ENCODE results near the gene ERCC6. TPM values are rescaled to one million over a fixed set of nuclear protein-coding genes. Genes with fewer than 3 reads are reported as not detected.

The ERCC6 gene
- total RNA-seq, 6 experiments from 2014 or later: 52.5 to 97.5 (median 59.3) TPM

DNA sequence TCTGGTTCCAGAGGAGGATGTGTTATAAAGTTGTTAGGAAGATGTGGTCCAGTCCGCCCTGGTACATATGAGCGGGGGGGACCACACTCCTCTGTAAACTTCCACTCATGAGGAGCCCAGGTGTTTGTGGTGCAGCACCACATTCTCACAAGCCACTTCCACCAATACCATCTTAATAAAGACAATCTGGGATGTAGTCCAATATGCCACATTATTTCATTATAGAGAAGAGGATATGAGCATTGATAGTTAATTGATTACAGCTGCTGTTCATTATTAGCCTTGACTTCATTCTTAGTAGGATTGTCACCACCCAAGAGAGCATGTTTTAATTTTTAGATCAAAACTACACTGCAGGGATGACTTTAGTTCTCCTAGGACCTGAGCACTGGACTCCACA lies 40.5 kb downstream of the ERCC6 start:
- TF ChIP-seq, protein P1, sequence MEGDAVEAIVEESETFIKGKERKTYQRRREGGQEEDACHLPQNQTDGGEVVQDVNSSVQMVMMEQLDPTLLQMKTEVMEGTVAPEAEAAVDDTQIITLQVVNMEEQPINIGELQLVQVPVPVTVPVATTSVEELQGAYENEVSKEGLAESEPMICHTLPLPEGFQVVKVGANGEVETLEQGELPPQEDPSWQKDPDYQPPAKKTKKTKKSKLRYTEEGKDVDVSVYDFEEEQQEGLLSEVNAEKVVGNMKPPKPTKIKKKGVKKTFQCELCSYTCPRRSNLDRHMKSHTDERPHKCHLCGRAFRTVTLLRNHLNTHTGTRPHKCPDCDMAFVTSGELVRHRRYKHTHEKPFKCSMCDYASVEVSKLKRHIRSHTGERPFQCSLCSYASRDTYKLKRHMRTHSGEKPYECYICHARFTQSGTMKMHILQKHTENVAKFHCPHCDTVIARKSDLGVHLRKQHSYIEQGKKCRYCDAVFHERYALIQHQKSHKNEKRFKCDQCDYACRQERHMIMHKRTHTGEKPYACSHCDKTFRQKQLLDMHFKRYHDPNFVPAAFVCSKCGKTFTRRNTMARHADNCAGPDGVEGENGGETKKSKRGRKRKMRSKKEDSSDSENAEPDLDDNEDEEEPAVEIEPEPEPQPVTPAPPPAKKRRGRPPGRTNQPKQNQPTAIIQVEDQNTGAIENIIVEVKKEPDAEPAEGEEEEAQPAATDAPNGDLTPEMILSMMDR (IDR thresholded peaks at IDR 0.05): no peak
- Mint-ChIP-seq H3K27me3 (ENCODE audit: insufficient read depth) (no peaks in the 10 kb centered on the region), H3K4me1 (ENCODE audit: low read depth) (peaks cover 30% of the 10 kb centered on the region), H3K4me3 (no peak overlapping the region), H3K27ac (no peak overlapping the region), H3K9me3 (no peaks in the 10 kb centered on the region), H3K36me3 (ENCODE audit: low read depth) (peaks cover 29% of the 10 kb centered on the region)
- no peak for DNase-seq

DNA sequence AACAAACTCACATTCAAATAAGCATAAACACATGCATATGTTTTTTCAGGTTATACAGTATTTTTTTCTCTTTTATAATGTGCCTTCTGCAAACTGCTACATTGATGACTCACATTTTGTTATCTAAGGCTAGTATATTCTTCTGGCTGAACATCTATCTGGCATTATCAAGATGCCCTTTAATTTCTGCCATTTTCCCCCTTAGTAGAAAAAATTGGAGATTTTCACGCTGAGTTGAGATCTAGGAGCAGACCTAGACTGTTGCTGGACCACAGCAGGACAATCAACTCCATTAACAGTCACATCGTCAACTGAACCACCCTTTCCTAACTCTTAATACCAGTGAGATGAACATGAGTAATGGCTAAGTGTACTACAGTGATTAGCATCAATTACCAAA lies 41.6 kb downstream of the ERCC6 start:
- Mint-ChIP-seq H3K9me3 (no peaks in the 10 kb centered on the region), H3K4me3 (no peak overlapping the region), H3K27ac (no peak overlapping the region), H3K4me1 (ENCODE audit: low read depth) (peaks cover 29% of the 10 kb centered on the region), H3K27me3 (ENCODE audit: insufficient read depth) (no peaks in the 10 kb centered on the region), H3K36me3 (ENCODE audit: low read depth) (peaks cover 27% of the 10 kb centered on the region)
- no peak for DNase-seq
- TF ChIP-seq, protein P1 (IDR thresholded peaks at IDR 0.05): no peak

DNA sequence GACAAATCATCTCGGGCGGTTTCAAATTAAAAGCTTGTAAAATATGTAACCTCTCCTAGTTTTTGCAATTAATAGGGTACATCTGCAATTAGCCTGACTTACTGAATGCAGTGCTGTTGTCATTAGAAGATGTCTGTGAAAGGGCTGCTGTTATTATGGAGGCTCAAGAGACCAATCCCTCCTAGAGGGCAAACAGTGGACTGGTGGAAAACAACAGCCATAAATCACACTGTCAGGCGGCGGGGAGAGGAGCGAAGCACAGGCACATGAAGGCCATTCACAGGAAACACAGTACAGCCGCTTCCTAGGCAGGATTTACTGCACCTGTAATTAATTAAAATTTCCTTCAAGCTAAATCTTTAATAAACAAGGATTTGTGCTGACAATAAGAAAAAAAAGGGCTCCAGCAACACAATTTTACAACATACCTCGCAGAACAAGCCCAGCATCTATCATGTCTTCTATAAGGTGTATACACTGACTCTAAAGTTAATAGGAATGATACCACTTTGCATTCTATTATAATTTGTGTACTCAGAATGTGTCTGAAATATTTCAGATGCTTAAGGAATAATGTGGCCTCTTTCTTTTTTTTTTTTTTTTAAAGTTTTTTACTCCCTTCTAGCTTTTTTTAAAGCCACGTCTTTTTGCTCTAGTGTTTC lies 50.7 kb downstream of the ERCC6 start:
- H3K36me3 Mint-ChIP-seq (ENCODE audit: low read depth): peaks cover 33% of the 10 kb centered on the region

GRCh38 chr10:49486738-49487137 lies 52.2 kb downstream of the ERCC6 start:
- Mint-ChIP-seq H3K36me3 (ENCODE audit: low read depth) (peaks cover 36% of the 10 kb centered on the region), H3K9me3 (no peaks in the 10 kb centered on the region), H3K27ac (no peak overlapping the region), H3K4me1 (ENCODE audit: low read depth) (peaks cover 72% of the 10 kb centered on the region), H3K27me3 (ENCODE audit: insufficient read depth) (no peaks in the 10 kb centered on the region; the same call in 1 of the 2 replicates), H3K4me3 (no peak overlapping the region)
- DNase-seq: no peak
- TF ChIP-seq, protein P1 (IDR thresholded peaks at IDR 0.05): no peak

More for the DNA sequence above, 50.7 kb downstream of the ERCC6 start:
- no peaks in the 10 kb centered on the region for H3K9me3 Mint-ChIP-seq
- no peak for DNase-seq
- H3K27ac Mint-ChIP-seq: no peak overlapping the region
- H3K27me3 Mint-ChIP-seq (ENCODE audit: insufficient read depth): no peaks in the 10 kb centered on the region; the same call in 1 of the 2 replicates
- TF ChIP-seq, protein P1 (IDR thresholded peaks at IDR 0.05): no peak
- H3K4me1 Mint-ChIP-seq (ENCODE audit: low read depth): peaks cover 83% of the 10 kb centered on the region
- H3K4me3 Mint-ChIP-seq: no peak overlapping the region

DNA sequence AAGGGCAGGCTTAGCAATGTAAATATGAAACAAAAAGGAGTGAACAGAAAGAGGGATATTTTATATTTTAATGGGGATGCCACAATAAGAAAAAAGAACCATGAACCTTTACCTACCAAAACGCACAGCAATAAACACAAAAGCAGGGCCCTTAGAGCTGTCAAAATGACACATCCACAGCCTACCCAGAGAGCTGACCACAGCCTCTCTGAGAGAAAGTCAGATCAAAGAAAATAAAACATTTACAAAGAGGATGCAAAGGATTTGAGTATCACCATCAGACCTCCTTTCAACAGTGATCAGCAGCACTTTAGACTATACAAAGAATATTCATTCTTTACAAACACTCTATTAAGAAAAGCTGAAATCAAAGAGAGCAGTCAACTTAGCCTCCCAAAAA lies 52.9 kb downstream of the ERCC6 start:
- H3K4me3 Mint-ChIP-seq: peak overlapping the region; percentile 13; the same call in 1 of the 2 replicates
- H3K4me1 Mint-ChIP-seq (ENCODE audit: low read depth): peaks cover 65% of the 10 kb centered on the region
- TF ChIP-seq, protein P1 (IDR thresholded peaks at IDR 0.05): no peak
- H3K27ac Mint-ChIP-seq: peak overlapping the region; percentile 30; the same call in 1 of the 2 replicates
- DNase-seq: no peak
- H3K9me3 Mint-ChIP-seq: no peaks in the 10 kb centered on the region
- peaks cover 37% of the 10 kb centered on the region for H3K36me3 Mint-ChIP-seq (ENCODE audit: low read depth)
- no peaks in the 10 kb centered on the region; the same call in 1 of the 2 replicates for H3K27me3 Mint-ChIP-seq (ENCODE audit: insufficient read depth)
